BLaER1 (cell line): ENCODE results near the gene SNTG2.
"Not testable (repeated sequence)": the region's sequence is repeated elsewhere in the genome, so short reads cannot be mapped to it uniquely, and the experiment has no call there.

Experiments used
- H3K27ac ChIP-seq: shearing (Covaris generic); formaldehyde crosslinking; 2 replicates; pipeline ENCODE4 v1.8.1; 2022
- H3K27me3 ChIP-seq: shearing (Covaris generic); formaldehyde crosslinking; 2 replicates; pipeline ENCODE4 v1.8.1; 2022
- H3K36me3 ChIP-seq: shearing (Covaris generic); formaldehyde crosslinking; 2 replicates; pipeline ENCODE4 v1.8.1; 2022
- H3K4me1 ChIP-seq: shearing (Covaris generic); formaldehyde crosslinking; 2 replicates; pipeline ENCODE4 v1.8.1; 2022
- H3K4me2 ChIP-seq: shearing (Covaris generic); formaldehyde crosslinking; 2 replicates; pipeline ENCODE4 v1.8.1; 2022
- H3K4me3 ChIP-seq: shearing (Covaris generic); formaldehyde crosslinking; 2 replicates; pipeline ENCODE4 v1.8.1; 2022
- H3K9ac ChIP-seq: shearing (Covaris generic); formaldehyde crosslinking; 2 replicates; pipeline ENCODE4 v1.8.1; 2022
- H3K9me3 ChIP-seq: shearing (Covaris generic); formaldehyde crosslinking; 2 replicates; pipeline ENCODE4 v1.8.1; 2022
- H4K20me1 ChIP-seq: shearing (Covaris generic); formaldehyde crosslinking; 2 replicates; pipeline ENCODE4 v1.8.1; 2022
- Cebpa-rat ChIP-seq: shearing (Covaris generic); IDR thresholded peaks from 2 replicates; pipeline ENCODE4 v1.8.1; 2022

SNTG2 gene

DNA sequence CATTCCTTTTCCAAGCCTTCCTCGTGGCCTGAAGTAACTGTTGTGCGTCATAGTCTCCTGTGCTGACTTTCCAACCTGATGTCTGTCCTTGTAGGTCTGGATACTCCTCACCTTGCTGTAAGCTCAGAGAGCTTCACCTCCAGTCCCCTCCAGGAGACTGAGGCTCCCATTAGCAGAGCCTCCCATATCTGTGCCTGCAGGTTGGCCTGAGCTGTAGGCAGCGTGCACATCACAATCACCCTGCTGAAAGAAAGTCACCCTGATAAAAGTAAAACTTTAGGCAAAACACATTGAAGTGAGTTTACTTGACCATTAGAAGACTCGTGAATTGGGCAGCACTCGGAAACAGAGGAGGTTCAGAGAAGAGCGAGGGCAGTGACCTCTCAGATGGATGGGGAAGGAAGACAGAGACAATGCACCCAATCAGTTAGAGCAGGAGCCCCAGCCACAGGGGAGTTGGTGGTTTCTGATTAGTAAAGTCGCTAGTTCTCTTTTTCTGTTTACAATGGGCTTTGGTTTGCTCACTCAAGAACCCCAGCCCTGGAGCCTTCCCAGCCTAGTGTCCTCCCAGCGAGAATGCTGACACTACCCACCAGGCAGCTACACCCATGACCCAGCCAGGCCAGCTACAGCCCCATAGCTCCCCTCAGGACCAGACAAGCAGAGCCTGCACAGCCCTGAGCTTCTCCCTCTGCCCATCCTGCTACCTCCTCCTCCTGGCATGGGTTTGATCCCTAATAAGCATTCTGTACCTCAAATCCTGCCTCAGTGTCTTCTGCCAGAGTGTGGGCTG lies 450.5 kb downstream of the SNTG2 start:
- Histone ChIP-seq H3K4me3 (no peak overlapping the region), H4K20me1 (no peaks in the 10 kb centered on the region), H3K9ac (no peak overlapping the region), H3K4me2 (peak overlapping the region; percentile 90), H3K4me1 (peaks cover 80% of the 10 kb centered on the region), H3K9me3 (peaks cover 25% of the 10 kb centered on the region), H3K36me3 (no peaks in the 10 kb centered on the region), H3K27ac (0 out of 2 replicates have a peak overlapping the region, but pooled peaks have one; percentile 32), H3K27me3 (no peaks in the 10 kb centered on the region)
- TF ChIP-seq Cebpa-rat, result no peak

GRCh38 chr2:1402064-1402463 lies 451.4 kb downstream of the SNTG2 start:
- Histone ChIP-seq H3K9me3 (peaks cover 21% of the 10 kb centered on the region), H3K36me3 (no peaks in the 10 kb centered on the region), H3K4me3 (no peak overlapping the region), H3K9ac (no peak overlapping the region), H3K4me2 (peak overlapping the region; percentile 90), H3K27me3 (no peaks in the 10 kb centered on the region), H4K20me1 (no peaks in the 10 kb centered on the region), H3K4me1 (peaks cover 79% of the 10 kb centered on the region), H3K27ac (peak overlapping the region; percentile 43; the same call in 1 of the 2 replicates)
- TF ChIP-seq Cebpa-rat, result no peak

- Histone ChIP-seq H3K4me1 (peaks cover 73% of the 10 kb centered on the region), H3K4me2 (0 out of 2 replicates have a peak overlapping the region, but pooled peaks have one; percentile 27), H3K9ac (no peak overlapping the region), H4K20me1 (no peaks in the 10 kb centered on the region), H3K27ac (no peak overlapping the region), H3K27me3 (no peaks in the 10 kb centered on the region), H3K9me3 (peaks cover 21% of the 10 kb centered on the region), H3K4me3 (no peak overlapping the region), H3K36me3 (no peaks in the 10 kb centered on the region)
- TF ChIP-seq Cebpa-rat, result no peak
These were observed 452.9 kb downstream of the SNTG2 start for GRCh38 chr2:1403565-1403964.

DNA sequence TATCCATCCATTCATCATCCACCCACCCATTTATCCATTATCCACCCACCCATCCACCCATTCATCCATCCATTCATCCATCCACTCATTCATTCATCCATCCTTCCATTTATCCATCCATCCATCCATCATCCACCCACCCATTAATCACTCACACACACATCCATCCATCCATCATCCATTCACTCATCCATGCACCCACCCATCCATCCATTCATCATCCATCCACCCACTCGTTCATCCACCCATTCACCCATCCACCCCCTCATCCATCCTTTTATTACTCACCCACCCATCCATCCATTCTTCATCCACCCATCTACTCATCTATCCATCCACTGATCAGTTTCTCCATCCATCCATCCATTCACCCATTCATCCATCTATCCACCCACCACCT lies 454.5 kb downstream of the SNTG2 start:
- peaks cover 63% of the 10 kb centered on the region for H3K4me1 ChIP-seq
- H3K27ac ChIP-seq, result no peak overlapping the region
- H3K9me3 ChIP-seq, result peaks cover 21% of the 10 kb centered on the region
- no peak overlapping the region for H3K4me3 ChIP-seq
- no peak overlapping the region for H3K9ac ChIP-seq
- H4K20me1 ChIP-seq, result no peaks in the 10 kb centered on the region
- no peaks in the 10 kb centered on the region for H3K27me3 ChIP-seq
- H3K4me2 ChIP-seq, result no peak overlapping the region
- TF ChIP-seq Cebpa-rat, result no peak
- no peaks in the 10 kb centered on the region for H3K36me3 ChIP-seq

- no peaks in the 10 kb centered on the region for H4K20me1 ChIP-seq
- no peak for TF ChIP-seq Cebpa-rat
- H3K4me1 ChIP-seq, result peaks cover 55% of the 10 kb centered on the region
- no peak overlapping the region for H3K4me2 ChIP-seq
- peaks cover 21% of the 10 kb centered on the region for H3K9me3 ChIP-seq
- no peaks in the 10 kb centered on the region for H3K36me3 ChIP-seq
- no peak overlapping the region for H3K27ac ChIP-seq
- no peaks in the 10 kb centered on the region for H3K27me3 ChIP-seq
- H3K9ac ChIP-seq, result no peak overlapping the region
- H3K4me3 ChIP-seq, result no peak overlapping the region
These were observed 455.3 kb downstream of the SNTG2 start for GRCh38 chr2:1405967-1406366.

DNA sequence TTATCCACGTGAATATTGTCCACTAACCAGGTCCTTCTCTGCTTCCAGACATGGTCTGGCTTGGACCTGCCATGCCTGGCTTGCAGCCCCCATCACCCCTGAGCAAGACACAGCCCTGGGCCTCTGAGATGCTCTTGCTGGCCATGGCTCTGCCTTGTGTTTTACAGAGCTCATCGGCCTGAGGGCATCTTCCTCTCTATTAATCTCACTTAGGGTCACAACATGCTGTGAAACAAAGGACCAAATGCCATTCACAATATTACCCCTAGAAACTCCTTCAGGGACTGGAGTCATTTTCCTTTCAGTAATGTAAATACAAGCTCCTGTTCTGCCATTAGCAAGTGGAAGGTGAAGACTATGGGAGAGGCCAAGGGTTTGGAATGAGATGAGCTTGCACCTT lies 455.8 kb downstream of the SNTG2 start:
- H3K27me3 ChIP-seq, result no peaks in the 10 kb centered on the region
- TF ChIP-seq Cebpa-rat, result no peak
- H3K4me2 ChIP-seq, result no peak overlapping the region
- H4K20me1 ChIP-seq, result no peaks in the 10 kb centered on the region
- H3K27ac ChIP-seq, result no peak overlapping the region
- peaks cover 50% of the 10 kb centered on the region for H3K4me1 ChIP-seq
- no peak overlapping the region for H3K4me3 ChIP-seq
- H3K9me3 ChIP-seq, result peaks cover 21% of the 10 kb centered on the region
- H3K9ac ChIP-seq, result no peak overlapping the region
- no peaks in the 10 kb centered on the region for H3K36me3 ChIP-seq

DNA sequence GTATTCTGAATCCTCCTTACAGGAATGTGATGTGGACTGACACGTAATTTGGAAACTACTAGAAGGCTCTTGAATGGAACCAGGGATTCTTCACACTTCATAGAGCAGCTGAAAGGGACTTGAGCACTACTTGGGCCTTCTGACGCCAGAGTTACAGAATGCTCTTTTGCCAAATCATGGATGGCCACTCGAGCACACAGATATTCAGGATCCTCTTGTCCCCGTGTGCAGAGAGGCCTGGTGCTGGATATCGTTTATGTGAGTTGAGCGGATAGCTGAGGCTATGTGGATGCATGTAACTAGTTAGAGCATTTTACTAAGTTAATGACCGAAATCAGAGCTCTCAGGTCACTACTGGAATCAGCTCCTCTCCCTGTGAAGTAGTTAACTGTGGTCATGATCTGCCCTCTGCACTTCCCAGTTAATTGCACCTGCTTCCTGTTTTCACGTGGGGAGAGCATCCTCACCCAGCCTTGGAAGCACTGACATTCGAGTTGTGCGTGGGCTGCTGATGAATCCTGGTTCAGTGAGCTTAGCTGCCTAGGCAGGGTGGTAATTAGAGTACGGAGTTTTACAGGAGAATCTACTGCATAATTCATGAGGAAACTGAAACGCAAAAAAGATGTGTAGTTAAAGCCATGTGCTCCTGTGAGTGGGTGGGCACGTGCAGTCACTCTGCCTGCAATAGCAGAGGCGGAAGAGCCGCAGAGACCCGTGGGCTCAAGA lies 457.5 kb downstream of the SNTG2 start:
- Histone ChIP-seq H3K9me3 (peaks cover 10% of the 10 kb centered on the region), H3K4me1 (peaks cover 38% of the 10 kb centered on the region), H3K9ac (no peak overlapping the region), H3K27ac (no peak overlapping the region), H3K36me3 (no peaks in the 10 kb centered on the region), H3K27me3 (no peaks in the 10 kb centered on the region), H3K4me3 (no peak overlapping the region), H4K20me1 (no peaks in the 10 kb centered on the region), H3K4me2 (peak overlapping the region; percentile 62)
- no peak for TF ChIP-seq Cebpa-rat

- H3K27ac ChIP-seq, result no peak within 1 kb of the TSS
- H3K4me2 ChIP-seq, result no peak within 1 kb of the TSS
These were observed 462.6 kb downstream of the SNTG2 start, which contains the start of gene TPO for GRCh38 chr2:1413156-1413710. Gene TPO (plus strand): TSS chr2:1413463. CDS start chr2:1414409, 946 bp downstream.

GRCh38 chr2:1414121-1414520 lies 463.5 kb downstream of the SNTG2 start:
- no peak overlapping the region for H3K4me2 ChIP-seq
- H3K9me3 ChIP-seq, result no peaks in the 10 kb centered on the region
- H3K9ac ChIP-seq, result no peak overlapping the region
- no peaks in the 10 kb centered on the region for H4K20me1 ChIP-seq
- no peak overlapping the region for H3K27ac ChIP-seq
- no peaks in the 10 kb centered on the region for H3K36me3 ChIP-seq
- peaks cover 9% of the 10 kb centered on the region for H3K4me1 ChIP-seq
- no peak for TF ChIP-seq Cebpa-rat
- H3K27me3 ChIP-seq, result no peaks in the 10 kb centered on the region
- no peak overlapping the region for H3K4me3 ChIP-seq

More at GRCh38 chr2:1413156-1413710, 462.6 kb downstream of the SNTG2 start, which contains the start of gene TPO:
- H3K36me3 ChIP-seq, result no peaks in the 10 kb centered on the region
- TF ChIP-seq Cebpa-rat, result no peak
- no peaks in the 10 kb centered on the region for H3K9me3 ChIP-seq
- no peak within 1 kb of the TSS for H3K9ac ChIP-seq
- no peak within 1 kb of the TSS for H3K4me3 ChIP-seq
- H4K20me1 ChIP-seq, result no peaks in the 10 kb centered on the region
- H3K4me1 ChIP-seq, result peaks cover 9% of the 10 kb centered on the region
- H3K27me3 ChIP-seq, result no peaks in the 10 kb centered on the region

DNA sequence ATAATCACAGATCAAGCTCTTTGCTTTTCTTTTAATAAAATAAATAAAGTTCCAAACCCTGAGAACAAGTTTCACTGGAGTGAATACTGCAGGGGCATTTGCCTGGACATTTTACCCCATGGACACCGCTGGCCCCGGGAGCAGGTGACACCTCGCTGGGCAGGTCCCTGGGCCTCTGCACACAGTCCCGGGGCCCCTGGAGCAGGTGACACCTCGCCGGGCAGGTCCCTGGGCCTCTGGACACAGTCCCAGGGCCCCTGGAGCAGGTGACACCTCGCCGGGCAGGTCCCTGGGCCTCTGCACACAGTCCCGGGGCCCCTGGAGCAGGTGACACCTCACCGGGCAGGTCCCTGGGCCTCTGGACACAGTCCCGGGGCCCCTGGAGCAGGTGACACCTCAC lies 464.3 kb downstream of the SNTG2 start:
- H3K9me3 ChIP-seq, H3K27ac ChIP-seq, H3K4me2 ChIP-seq, H3K27me3 ChIP-seq, H3K36me3 ChIP-seq, H3K4me3 ChIP-seq, H3K9ac ChIP-seq, H4K20me1 ChIP-seq: not testable (repeated sequence)
- H3K4me1 ChIP-seq, result peaks cover 16% of the 10 kb centered on the region
